Measurements from ENCODE around the gene CDH24. TPM values are rescaled to one million over a fixed set of nuclear protein-coding genes. Genes with fewer than 3 reads are reported as not detected.

Gene CDH24
- 20.2 and 21.7 TPM in 2 replicates for total RNA-seq
- polyA plus RNA-seq = 52.9 and 63.1 TPM in 2 replicates
- 16.0 and 22.7 TPM in 2 replicates for polyA plus RNA-seq (2011; cell fraction: cytosol; rRNA removed)
- polyA plus RNA-seq (2011; cell fraction: nucleus; rRNA removed) = 173 and 192 TPM in 2 replicates
- 11.8 and 13.2 TPM in 2 replicates for polyA plus RNA-seq (2012)
- 36.3 and 46.1 TPM in 2 replicates for polyA minus RNA-seq
- polyA minus RNA-seq (2011; cell fraction: cytosol; rRNA and poly(A)+ RNA removed) = 4.0 TPM
- polyA minus RNA-seq (2011; cell fraction: nucleus; rRNA and poly(A)+ RNA removed) = 35.7 and 41.4 TPM in 2 replicates
- Bru-seq, nascent RNA = percentile 44 among the genes with signal in this experiment
- percentile 69 among the genes with signal in this experiment for BruChase-seq, experiment 1, labeled RNA remaining after a 6-hour chase
- BruChase-seq, experiment 2, labeled RNA remaining after a 2-hour chase = percentile 61 among the genes with signal in this experiment
- long read RNA-seq, partial matches to known transcripts = 3 of 3 reads
- long read RNA-seq, other reads (novel, unspliced or antisense) = 0 of 3 reads

- TF ChIP-seq POLR2A (IDR thresholded peaks at IDR 0.05; ENCODE audit: low read depth, low read length) (peak; percentile 65), GATA2 (IDR thresholded peaks at IDR 0.05; ENCODE audit: insufficient read depth, insufficient read length, low read depth, low read length) (no peak), EZH2 (IDR thresholded peaks at IDR 0.05; ENCODE audit: borderline replicate concordance, low read depth, low read length, severe bottlenecking) (no peak), POLR2AphosphoS5 (IDR thresholded peaks at IDR 0.05; ENCODE audit: insufficient read depth, low read depth, low read length) (peak; percentile 70)
- DNase-seq (ENCODE audit: low read depth, low spot score) (peak; percentile 62), FAIRE-seq (peak; percentile 83)
- BruUV-seq (replicated peaks) = no TSS peak
- dilution Hi-C loops (cut with MboI; ENCODE audit: extremely low pct_ligation_motif_present, low sequenced_read_pairs) (no loop called here), intact Hi-C loops (cut with micrococcal nuclease) (loop anchor here (1.0 to 10.0 kb wide), 5 partner anchors 10 to 232 kb away; partner anchors contain the start of genes MRPL52 and PRMT5)
- peaks cover 14 to 25% of the 10 kb centered on the region in 2 experiments for H3K36me3 ChIP-seq (ENCODE audit: control insufficient read depth in 2 of 2, extremely low read depth in 1 of 2, insufficient read depth in 2 of 2, low read length in 2 of 2)
- peak within 1 kb of the TSS; percentile 53 for H3K9ac ChIP-seq (replicated peaks; ENCODE audit: extremely low read depth, insufficient read depth, low read length)
- peak within 1 kb of the TSS; percentile 48 for H3K27ac ChIP-seq (ENCODE audit: insufficient read depth, low read depth, low read length)
- H3K27me3 ChIP-seq (ENCODE audit: control insufficient read depth in 2 of 2, insufficient read depth in 2 of 2, low read length in 2 of 2) = no peaks in the 10 kb centered on the region
- H3K4me2 ChIP-seq (ENCODE audit: insufficient read depth, low read length) = peak within 1 kb of the TSS; percentile 40
- H2AFZ ChIP-seq (ENCODE audit: low read depth, low read length) = peak within 1 kb of the TSS; percentile 78
- H3K4me1 ChIP-seq (ENCODE audit: control insufficient read depth, extremely low read depth, insufficient read depth, low read length) = peaks cover 22% of the 10 kb centered on the region
- no peaks in the 10 kb centered on the region for H3K9me3 ChIP-seq (replicated peaks; ENCODE audit: control insufficient read depth, insufficient read depth, low read length)
- H3K79me2 ChIP-seq (ENCODE audit: control insufficient read depth, insufficient read depth, low read length) = peaks cover 2% of the 10 kb centered on the region
- peak within 1 kb of the TSS; percentile 45 to 62 (median 49) for H3K4me3 ChIP-seq (replicated peaks in 1 of 3; ENCODE audit: insufficient read depth in 1 of 3, low read depth in 1 of 3, low read length in 3 of 3)
- CTCF ChIA-PET = interaction anchor here (0.6 to 13.4 kb wide), 35 partner anchors 11 to 501 kb away, joined by 3 to 1071 read pairs (median 6); partner anchors contain the start of genes ACIN1, AJUBA, C14orf119 and PSMB11
- POLR2A ChIA-PET = interaction anchor here (0.7 to 1.6 kb wide), 5 partner anchors 10 to 71 kb away, joined by 3 to 13 read pairs (median 6); no protein-coding TSS in a partner anchor
- H4K20me1 ChIP-seq (replicated peaks; ENCODE audit: control insufficient read depth, extremely low read depth, insufficient read depth, low read length) = no peaks in the 10 kb centered on the region
- no peaks in the 10 kb centered on the region for H3K9me1 ChIP-seq (replicated peaks; ENCODE audit: control insufficient read depth, extremely low read depth, insufficient read depth, low read length)
Measured at GRCh38 chr14:23056956-23057756, at the start of gene CDH24. Gene CDH24 (minus strand): TSS chr14:23057520. CDS start chr14:23055733, 1,787 bp downstream.
